OCI-LY1 (cell line): ENCODE data around the gene PALD1.

Experiments used
- CTCF ChIP-seq: fragments of 200-600 bp; sonication (generic), shearing (Covaris generic); IDR thresholded peaks from 2 replicates; pipeline ENCODE4 v1.5.1; 2017; ENCODE audit warnings: mild to moderate bottlenecking, antibody characterized with exemption, low read length, moderate library complexity, mixed read lengths
- EZH2 ChIP-seq: fragments of 200-600 bp; sonication (generic), shearing (Covaris generic); IDR thresholded peaks from 2 replicates; pipeline ENCODE4 v1.8.0; 2017; ENCODE audit warnings: borderline replicate concordance, mixed run types, mild to moderate bottlenecking, antibody characterized with exemption, low read length, moderate library complexity, mixed read lengths

GRCh38 chr10:70566515-70567290 lies 88.1 kb downstream of the PALD1 start:
- TF ChIP-seq CTCF (no peak), EZH2 (no peak)
